SK-N-SH (cell line): ENCODE results near the gene UNC5B. TPM values are rescaled to one million over a fixed set of nuclear protein-coding genes. Genes with fewer than 3 reads are reported as not detected.

Experiments used
- CTCF ChIA-PET: fragments of 300-600, 350-600 bp; formaldehyde crosslinking; extraction: SDS; loops from one replicate; lab custom pipeline; 2021; lab: Yijun Ruan, JAX
- POLR2A ChIA-PET: fragments of 350-600 bp; sonication (Branson Sonifier 250); formaldehyde crosslinking; extraction: SDS; loops from one replicate; lab custom pipeline; 2020; ENCODE audit warnings: antibody characterized with exemption, inconsistent platforms; lab: Yijun Ruan, JAX
- DNase-seq: peaks from one replicate; pipeline ENCODE4 v3.0.0; 2012
- H2AFZ ChIP-seq: fragments of 200-600 bp; sonication (generic); 2 replicates; pipeline ENCODE4 v1.8.1; 2016; ENCODE audit warnings: antibody characterized with exemption, mild to moderate bottlenecking, low read depth
- H3F3A ChIP-seq: fragments of 200-600 bp; sonication (generic); replicated peaks from 2 replicates; pipeline ENCODE3; 2016; ENCODE audit warnings: antibody characterized with exemption, mild to moderate bottlenecking; ENCODE audit not compliant: insufficient read depth
- H3K27ac ChIP-seq, 2 experiments: fragments of 200-500 bp in 1 of 2; fragments of 200-600 bp in 1 of 2; sonication (Bioruptor generic) in 1 of 2; sonication (generic), shearing (Covaris generic) in 1 of 2; 2 replicates each; pipeline versions ENCODE4 v1.5.1 to v1.6.1; 2014 to 2016; ENCODE audit warnings: low read depth in 2 of 2, inconsistent platforms in 1 of 2, low read length in 1 of 2, mild to moderate bottlenecking in 1 of 2, mixed read lengths in 1 of 2
- H3K27me3 ChIP-seq: fragments of 200-600 bp; sonication (generic), shearing (Covaris generic); 2 replicates; pipeline ENCODE4 v1.6.1; 2016; ENCODE audit warnings: mixed run types; ENCODE audit not compliant: insufficient read depth
- H3K36me3 ChIP-seq, 2 experiments: fragments of 200-500 bp in 1 of 2; fragments of 200-600 bp in 1 of 2; sonication (Bioruptor generic) in 1 of 2; sonication (generic) in 1 of 2; replicated peaks in 1 of 2; 2 replicates each; pipeline versions ENCODE3 to v1.5.1; 2014 to 2016; ENCODE audit warnings: low read length in 1 of 2, mild to moderate bottlenecking in 1 of 2; ENCODE audit not compliant: insufficient read depth in 2 of 2, control insufficient read depth in 1 of 2
- H3K4me1 ChIP-seq, 2 experiments: fragments of 200-500 bp in 1 of 2; fragments of 200-600 bp in 1 of 2; sonication (Bioruptor generic) in 1 of 2; sonication (generic), shearing (Covaris generic) in 1 of 2; 2 replicates each; pipeline versions ENCODE4 v1.5.1 to v1.6.1; 2014 to 2016; ENCODE audit warnings: low read depth in 1 of 2, low read length in 1 of 2, mixed run types in 1 of 2; ENCODE audit not compliant: insufficient read depth in 2 of 2, control insufficient read depth in 1 of 2
- H3K4me2 ChIP-seq: fragments of 200-600 bp; sonication (generic), shearing (Covaris generic); 2 replicates; pipeline ENCODE4 v1.6.1; 2017; ENCODE audit warnings: mixed run types
- H3K4me3 ChIP-seq, 2 experiments: fragments of 200-500 bp in 1 of 2; fragments of 200-600 bp in 1 of 2; sonication (Bioruptor generic) in 1 of 2; sonication (generic), shearing (Covaris generic) in 1 of 2; 2 replicates each; pipeline versions ENCODE4 v1.5.1 to v1.8.1; 2014 to 2016; ENCODE audit warnings: low read depth in 2 of 2, inconsistent platforms in 1 of 2, low read length in 1 of 2, mild to moderate bottlenecking in 1 of 2, mixed read lengths in 1 of 2, moderate library complexity in 1 of 2
- H3K79me2 ChIP-seq: fragments of 200-600 bp; sonication (generic); 2 replicates; pipeline ENCODE4 v1.8.1; 2017; ENCODE audit warnings: mild to moderate bottlenecking; ENCODE audit not compliant: insufficient read depth
- H3K9ac ChIP-seq: fragments of 200-600 bp; sonication (generic); 2 replicates; pipeline ENCODE4 v1.6.1; 2017; ENCODE audit warnings: mixed run types
- H3K9me2 ChIP-seq: fragments of 200-600 bp; sonication (generic); 2 replicates; pipeline ENCODE4 v1.6.1; 2017; ENCODE audit warnings: mixed run types
- H3K9me3 ChIP-seq: fragments of 200-600 bp; sonication (generic); 2 replicates; pipeline ENCODE4 v1.6.1; 2017; ENCODE audit warnings: mixed run types, mild to moderate bottlenecking, moderate library complexity
- H4K20me1 ChIP-seq: fragments of 200-600 bp; sonication (generic); 2 replicates; pipeline ENCODE4 v1.6.1; 2017; ENCODE audit warnings: mild to moderate bottlenecking, mixed run types; ENCODE audit not compliant: insufficient read depth
- CTCF ChIP-seq: fragments of 200-600 bp; sonication (generic); IDR thresholded peaks from 2 replicates; pipeline ENCODE4 v1.6.1; 2017; ENCODE audit warnings: antibody characterized with exemption, mild to moderate bottlenecking, moderate library complexity
- FOSL2 ChIP-seq: IDR thresholded peaks from 2 replicates; pipeline ENCODE4 v1.4.0; 2012; ENCODE audit warnings: low read depth, mild to moderate bottlenecking, moderate library complexity, borderline replicate concordance
- JUND ChIP-seq: IDR thresholded peaks from 2 replicates; pipeline ENCODE4 v1.4.0; 2012
- MAX ChIP-seq: IDR thresholded peaks from 2 replicates; pipeline ENCODE4 v1.4.0; 2012; ENCODE audit warnings: low read depth
- POLR2AphosphoS5 ChIP-seq: IDR thresholded peaks from 2 replicates; pipeline ENCODE4 v1.6.1; 2012; ENCODE audit warnings: low read depth, low read length
- RAD21 ChIP-seq: IDR thresholded peaks from 2 replicates; pipeline ENCODE4 v1.6.1; 2012; ENCODE audit warnings: mild to moderate bottlenecking, low read length
- RXRA ChIP-seq: IDR thresholded peaks from 2 replicates; pipeline ENCODE4 v1.4.0; 2012; ENCODE audit warnings: low read depth, mild to moderate bottlenecking, borderline replicate concordance
- SIN3A ChIP-seq: IDR thresholded peaks from 2 replicates; pipeline ENCODE4 v1.6.1; 2012; ENCODE audit warnings: low read depth, mild to moderate bottlenecking, low read length, moderate library complexity, borderline replicate concordance
- SMC3 ChIP-seq: IDR thresholded peaks from 2 replicates; pipeline ENCODE4 v1.6.1; 2012; ENCODE audit warnings: low read depth, low read length, improper control_type of control experiment
- TAF1 ChIP-seq: IDR thresholded peaks from 2 replicates; pipeline ENCODE4 v1.6.1; 2012; ENCODE audit warnings: low read depth, mild to moderate bottlenecking, low read length, moderate library complexity, borderline replicate concordance
- USF1 ChIP-seq: IDR thresholded peaks from 2 replicates; pipeline ENCODE4 v1.4.0; 2012; ENCODE audit warnings: low read depth, borderline replicate concordance
- YY1 ChIP-seq: IDR thresholded peaks from 2 replicates; pipeline ENCODE4 v1.4.0; 2012; ENCODE audit warnings: low read depth, mild to moderate bottlenecking
- WGBS: methylation state at CpG from one replicate; pipeline ENCODE4 v1.1.6; 2017; ENCODE audit warnings: low lambda C conversion rate; 5-methylcytosine and 5-hydroxymethylcytosine counted together
- polyA plus RNA-seq, 3 experiments: library from polyadenylated mRNA; depleted of rRNA; stranded (reverse); fragments of >200 nt; gene quantifications; 2 replicates each; pipeline ENCODE4 v1.2.3, GENCODE V29; 2012
- TF ChIP-seq, protein P1 (sequence below): IDR thresholded peaks from 2 replicates; pipeline ENCODE4 v1.6.1; 2012; ENCODE audit warnings: mild to moderate bottlenecking, low read depth, low read length, moderate library complexity
- TF ChIP-seq, protein P2 (sequence below): IDR thresholded peaks from 2 replicates; pipeline ENCODE4; 2012

UNC5B gene
- polyA plus RNA-seq, 1 of the 3 experiments (the other 2 are of a cell fraction), result 13.8 TPM

DNA sequence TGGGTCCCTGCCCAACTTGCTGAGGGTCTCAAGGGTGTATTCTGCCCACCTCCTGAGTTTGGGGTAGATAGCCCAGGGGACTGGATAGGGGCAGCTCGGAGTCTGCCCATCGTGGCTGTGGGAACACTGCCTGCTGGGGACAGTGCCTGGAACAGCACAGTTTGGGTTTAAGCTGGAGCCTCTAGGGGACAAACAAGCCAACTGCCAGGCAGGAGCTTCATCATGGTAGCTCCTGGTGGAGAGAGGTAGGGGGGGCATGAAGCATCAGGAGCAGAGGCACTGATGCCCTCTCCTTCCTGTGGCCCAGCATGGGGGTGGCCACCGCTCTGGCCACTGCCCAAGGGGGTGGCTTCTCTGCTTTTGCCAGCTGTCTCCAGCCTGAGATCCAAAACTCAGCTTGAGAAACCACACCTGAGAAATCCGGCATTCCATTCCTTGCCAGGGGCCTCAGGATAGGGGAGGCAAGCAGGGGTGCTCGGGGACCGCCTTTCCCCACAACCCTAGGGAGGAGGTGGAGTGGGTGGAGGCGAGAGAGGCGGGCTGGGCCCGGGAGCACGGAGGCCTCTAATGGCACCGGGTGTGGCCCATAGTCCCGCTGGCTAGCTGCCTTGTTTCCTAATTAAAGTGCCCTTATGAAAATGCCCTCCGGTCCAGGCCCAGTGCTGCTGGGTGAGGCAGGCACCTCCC, 47.6 kb downstream of the UNC5B start:
- CTCF ChIA-PET, result interaction anchor here (0.7 to 9.3 kb wide), 14 partner anchors 9 to 407 kb away, joined by 3 to 106 read pairs (median 4); no protein-coding TSS in a partner anchor
- peak overlapping the region; percentile 70 for H3K4me2 ChIP-seq
- POLR2A ChIA-PET, result interaction anchor here (0.8 to 2.6 kb wide), 8 partner anchors 9 to 47 kb away, joined by 3 to 8 read pairs (median 4); no protein-coding TSS in a partner anchor
- peaks cover 79% of the 10 kb centered on the region for H3K79me2 ChIP-seq
- H3K27ac ChIP-seq, result peak overlapping the region; percentile 74 to 94
- H3K27me3 ChIP-seq, result no peaks in the 10 kb centered on the region
- peaks cover 0 to 2% of the 10 kb centered on the region in 2 experiments for H3K36me3 ChIP-seq
- peaks cover 18% of the 10 kb centered on the region for H3F3A ChIP-seq
- no peak overlapping the region for H3K4me3 ChIP-seq
- TF ChIP-seq CTCF (0 out of 2 replicates have a peak, but pooled peaks have one; percentile 19), POLR2AphosphoS5 (no peak)
- TF ChIP-seq, all 33 proteins: peak for 1
- Histone ChIP-seq H3K4me1 (peaks cover 31 to 95% of the 10 kb centered on the region in 2 experiments), H4K20me1 (peaks cover 21% of the 10 kb centered on the region; the same call in 1 of the 2 replicates), H3K9me2 (no peaks in the 10 kb centered on the region), H3K9ac (peak overlapping the region; percentile 43; the same call in 1 of the 2 replicates), H2AFZ (no peak overlapping the region), H3K9me3 (no peaks in the 10 kb centered on the region)
- WGBS, result 59% methylated on average over 4 of the region's 13 CpGs
- DNase-seq, result no peak

- Histone ChIP-seq H3K4me2 (peak overlapping the region; percentile 70), H3K4me1 (peaks cover 34 to 95% of the 10 kb centered on the region in 2 experiments), H3F3A (peaks cover 11% of the 10 kb centered on the region), H3K9me3 (no peaks in the 10 kb centered on the region), H3K27me3 (no peaks in the 10 kb centered on the region), H3K4me3 (no peak overlapping the region), H3K36me3 (peaks cover 0 to 2% of the 10 kb centered on the region in 2 experiments), H4K20me1 (peaks cover 18% of the 10 kb centered on the region; the same call in 1 of the 2 replicates), H2AFZ (no peak overlapping the region), H3K9ac (peak overlapping the region; percentile 43; the same call in 1 of the 2 replicates), H3K9me2 (no peaks in the 10 kb centered on the region), H3K27ac (peak overlapping the region; percentile 74 to 94), H3K79me2 (peaks cover 82% of the 10 kb centered on the region)
- WGBS, result 12% methylated on average over 5 of the region's 13 CpGs
- DNase-seq, result no peak
- POLR2A ChIA-PET, result interaction anchor here (0.9 to 2.6 kb wide), 7 partner anchors 8 to 48 kb away, joined by 3 to 8 read pairs (median 4); no protein-coding TSS in a partner anchor
- CTCF ChIA-PET, result interaction anchor here (0.8 to 9.3 kb wide), 9 partner anchors 9 to 358 kb away, joined by 3 to 106 read pairs (median 7); no protein-coding TSS in a partner anchor
- TF ChIP-seq YY1, result no peak
- 0 out of 2 replicates have a peak, but pooled peaks have one; percentile 4 for TF ChIP-seq RXRA
- no peak for TF ChIP-seq SMC3
- peak; percentile 79 for TF ChIP-seq FOSL2
- TF ChIP-seq, protein P1, sequence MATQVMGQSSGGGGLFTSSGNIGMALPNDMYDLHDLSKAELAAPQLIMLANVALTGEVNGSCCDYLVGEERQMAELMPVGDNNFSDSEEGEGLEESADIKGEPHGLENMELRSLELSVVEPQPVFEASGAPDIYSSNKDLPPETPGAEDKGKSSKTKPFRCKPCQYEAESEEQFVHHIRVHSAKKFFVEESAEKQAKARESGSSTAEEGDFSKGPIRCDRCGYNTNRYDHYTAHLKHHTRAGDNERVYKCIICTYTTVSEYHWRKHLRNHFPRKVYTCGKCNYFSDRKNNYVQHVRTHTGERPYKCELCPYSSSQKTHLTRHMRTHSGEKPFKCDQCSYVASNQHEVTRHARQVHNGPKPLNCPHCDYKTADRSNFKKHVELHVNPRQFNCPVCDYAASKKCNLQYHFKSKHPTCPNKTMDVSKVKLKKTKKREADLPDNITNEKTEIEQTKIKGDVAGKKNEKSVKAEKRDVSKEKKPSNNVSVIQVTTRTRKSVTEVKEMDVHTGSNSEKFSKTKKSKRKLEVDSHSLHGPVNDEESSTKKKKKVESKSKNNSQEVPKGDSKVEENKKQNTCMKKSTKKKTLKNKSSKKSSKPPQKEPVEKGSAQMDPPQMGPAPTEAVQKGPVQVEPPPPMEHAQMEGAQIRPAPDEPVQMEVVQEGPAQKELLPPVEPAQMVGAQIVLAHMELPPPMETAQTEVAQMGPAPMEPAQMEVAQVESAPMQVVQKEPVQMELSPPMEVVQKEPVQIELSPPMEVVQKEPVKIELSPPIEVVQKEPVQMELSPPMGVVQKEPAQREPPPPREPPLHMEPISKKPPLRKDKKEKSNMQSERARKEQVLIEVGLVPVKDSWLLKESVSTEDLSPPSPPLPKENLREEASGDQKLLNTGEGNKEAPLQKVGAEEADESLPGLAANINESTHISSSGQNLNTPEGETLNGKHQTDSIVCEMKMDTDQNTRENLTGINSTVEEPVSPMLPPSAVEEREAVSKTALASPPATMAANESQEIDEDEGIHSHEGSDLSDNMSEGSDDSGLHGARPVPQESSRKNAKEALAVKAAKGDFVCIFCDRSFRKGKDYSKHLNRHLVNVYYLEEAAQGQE, result no peak
- TF ChIP-seq USF1, result no peak
- no peak for TF ChIP-seq RAD21
- TF ChIP-seq SIN3A, result no peak
- TF ChIP-seq, protein P2, sequence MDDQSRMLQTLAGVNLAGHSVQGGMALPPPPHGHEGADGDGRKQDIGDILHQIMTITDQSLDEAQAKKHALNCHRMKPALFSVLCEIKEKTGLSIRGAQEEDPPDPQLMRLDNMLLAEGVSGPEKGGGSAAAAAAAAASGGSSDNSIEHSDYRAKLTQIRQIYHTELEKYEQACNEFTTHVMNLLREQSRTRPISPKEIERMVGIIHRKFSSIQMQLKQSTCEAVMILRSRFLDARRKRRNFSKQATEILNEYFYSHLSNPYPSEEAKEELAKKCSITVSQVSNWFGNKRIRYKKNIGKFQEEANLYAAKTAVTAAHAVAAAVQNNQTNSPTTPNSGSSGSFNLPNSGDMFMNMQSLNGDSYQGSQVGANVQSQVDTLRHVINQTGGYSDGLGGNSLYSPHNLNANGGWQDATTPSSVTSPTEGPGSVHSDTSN, result peak; percentile 37
- peak; percentile 30; the same call in 1 of the 2 replicates for TF ChIP-seq MAX
- TF ChIP-seq JUND, result peak; percentile 59
- TF ChIP-seq TAF1, result no peak
These were observed 48.4 kb downstream of the UNC5B start for GRCh38 chr10:71260622-71261325.
